Panc1 (cell line): ENCODE data around the gene GRIK1.

ENCODE experiments used
- CTCF ChIP-seq: fragments of 450-650 bp; IDR thresholded peaks from 2 replicates; pipeline ENCODE4 v1.5.1; 2017; ENCODE audit warnings: mild to moderate bottlenecking
- POLR2AphosphoS5 ChIP-seq: IDR thresholded peaks from 2 replicates; pipeline ENCODE4 v1.6.1; 2012; ENCODE audit warnings: mild to moderate bottlenecking, low read depth, low read length, moderate library complexity
- REST ChIP-seq, 2 experiments: IDR thresholded peaks; 2 replicates each; pipeline ENCODE4 v1.6.1; 2011 to 2012; ENCODE audit warnings: low read depth in 2 of 2, control low read depth in 1 of 2, low read length in 1 of 2, mild to moderate bottlenecking in 1 of 2, moderate library complexity in 1 of 2; ENCODE audit not compliant: insufficient read depth in 1 of 2
- SIN3A ChIP-seq: IDR thresholded peaks from 2 replicates; pipeline ENCODE4 v1.6.1; 2012; ENCODE audit warnings: low read depth, mild to moderate bottlenecking, low read length, moderate library complexity, borderline replicate concordance; ENCODE audit not compliant: insufficient read depth
- TCF7L2 ChIP-seq: IDR thresholded peaks from 2 replicates; pipeline ENCODE4 v1.6.1; 2011; ENCODE audit warnings: mild to moderate bottlenecking, low read depth, low read length, inconsistent platforms

- TF ChIP-seq POLR2AphosphoS5 (no peak), CTCF (no peak), REST (IDR thresholded peaks at IDR 0.05; ENCODE audit: insufficient read depth in 1 of 2, low read depth in 2 of 2, low read length in 1 of 2) (no peak), SIN3A (no peak), TCF7L2 (no peak)
These were observed 82.6 kb downstream of the GRIK1 start for GRCh38 chr21:29857150-29857549.
